ENCODE measurements around the gene UNK.

DNA sequence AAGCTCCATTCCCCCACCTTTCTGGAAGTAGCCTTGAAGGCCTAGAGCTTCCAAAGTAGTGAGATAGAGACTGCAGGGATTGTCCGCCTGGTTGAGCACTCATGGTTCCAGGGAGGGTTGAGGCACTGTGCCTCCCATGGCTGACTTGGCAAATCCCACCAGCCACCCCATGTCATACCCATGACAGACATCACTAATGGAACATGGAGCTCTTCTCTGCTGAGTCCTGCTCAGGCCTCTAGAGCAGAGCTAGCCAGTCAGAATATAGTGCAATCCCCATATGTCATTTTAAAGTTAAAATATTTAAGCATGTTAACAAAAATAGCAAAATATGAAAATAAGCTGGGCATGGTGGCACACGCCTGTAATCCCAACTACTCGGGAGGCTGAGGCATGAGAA lies 30.8 kb downstream of the UNK start:
- TF ChIP-seq BACH2 (CRISPR knock-in tag; IDR thresholded peaks at IDR 0.05; ENCODE audit: borderline replicate concordance) (no peak), OSR1 (CRISPR knock-in tag; IDR thresholded peaks at IDR 0.05) (no peak), TCF4 (CRISPR knock-in tag; IDR thresholded peaks at IDR 0.05; ENCODE audit: borderline replicate concordance) (no peak), PPARA (CRISPR knock-in tag; IDR thresholded peaks at IDR 0.05; ENCODE audit: borderline replicate concordance) (no peak)
- TF ChIP-seq, protein P1, sequence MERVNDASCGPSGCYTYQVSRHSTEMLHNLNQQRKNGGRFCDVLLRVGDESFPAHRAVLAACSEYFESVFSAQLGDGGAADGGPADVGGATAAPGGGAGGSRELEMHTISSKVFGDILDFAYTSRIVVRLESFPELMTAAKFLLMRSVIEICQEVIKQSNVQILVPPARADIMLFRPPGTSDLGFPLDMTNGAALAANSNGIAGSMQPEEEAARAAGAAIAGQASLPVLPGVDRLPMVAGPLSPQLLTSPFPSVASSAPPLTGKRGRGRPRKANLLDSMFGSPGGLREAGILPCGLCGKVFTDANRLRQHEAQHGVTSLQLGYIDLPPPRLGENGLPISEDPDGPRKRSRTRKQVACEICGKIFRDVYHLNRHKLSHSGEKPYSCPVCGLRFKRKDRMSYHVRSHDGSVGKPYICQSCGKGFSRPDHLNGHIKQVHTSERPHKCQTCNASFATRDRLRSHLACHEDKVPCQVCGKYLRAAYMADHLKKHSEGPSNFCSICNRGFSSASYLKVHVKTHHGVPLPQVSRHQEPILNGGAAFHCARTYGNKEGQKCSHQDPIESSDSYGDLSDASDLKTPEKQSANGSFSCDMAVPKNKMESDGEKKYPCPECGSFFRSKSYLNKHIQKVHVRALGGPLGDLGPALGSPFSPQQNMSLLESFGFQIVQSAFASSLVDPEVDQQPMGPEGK (CRISPR knock-in tag; IDR thresholded peaks at IDR 0.05; ENCODE audit: borderline replicate concordance), result no peak

Data from SK-N-SH treated with all-trans-retinoic acid at 6 μM for 48 hours (cell line).